H7 (cell line): ENCODE data around the gene CDRT15L2. TPM values are rescaled to one million over a fixed set of nuclear protein-coding genes. Genes with fewer than 3 reads are reported as not detected.
"Not testable (repeated sequence)": the region's sequence is repeated elsewhere in the genome, so short reads cannot be mapped to it uniquely, and the experiment has no call there.

Source experiments
- DNase-seq: peaks from one replicate; pipeline ENCODE4 v3.0.0; 2012
- H3K27me3 ChIP-seq: 2 replicates; pipeline ENCODE4 v1.6.0; 2011; ENCODE audit warnings: mild to moderate bottlenecking, low read length; ENCODE audit not compliant: control insufficient read depth, insufficient read depth
- H3K36me3 ChIP-seq: replicated peaks from 2 replicates; pipeline ENCODE4 v1.5.1; 2011; ENCODE audit warnings: low read length; ENCODE audit not compliant: control insufficient read depth, insufficient read depth
- H3K4me3 ChIP-seq: 2 replicates; pipeline ENCODE4 v1.5.1; 2011; ENCODE audit warnings: low read depth, mild to moderate bottlenecking, control low read depth, low read length, moderate library complexity; ENCODE audit not compliant: insufficient read depth
- total RNA-seq: library from RNA; depleted of rRNA; stranded (reverse); fragments of >200 nt; shearing (Covaris generic); gene quantifications from 2 replicates; pipeline ENCODE4 v1.2.3, GENCODE V29; 2014; rRNA removed

CDRT15L2 gene
- total RNA-seq, 1 experiment from 2014 or later: not detected

DNA sequence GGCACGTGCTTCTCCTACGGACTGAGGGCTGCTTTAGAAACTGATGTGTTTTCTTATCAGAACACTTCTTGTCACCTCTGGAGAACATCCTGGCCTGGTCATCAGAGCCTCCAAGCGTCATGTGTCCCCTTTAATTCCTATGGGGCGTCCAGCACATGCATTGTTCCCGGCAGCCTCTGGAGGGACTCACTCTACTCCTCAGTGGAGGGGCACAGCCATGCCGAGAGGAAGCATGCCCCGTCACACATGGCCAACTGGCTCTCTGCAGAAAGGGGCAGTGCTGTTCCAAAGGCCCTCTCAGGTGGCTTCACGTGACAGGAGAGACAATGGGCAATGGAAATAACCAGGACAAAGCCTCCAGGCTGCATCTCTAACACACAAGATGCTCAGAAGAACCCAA lies 31.8 kb downstream of the CDRT15L2 start:
- Histone ChIP-seq H3K27me3 (no peaks in the 10 kb centered on the region), H3K4me3 (no peak overlapping the region), H3K36me3 (no peaks in the 10 kb centered on the region)
- peak; percentile 60 for DNase-seq

DNA sequence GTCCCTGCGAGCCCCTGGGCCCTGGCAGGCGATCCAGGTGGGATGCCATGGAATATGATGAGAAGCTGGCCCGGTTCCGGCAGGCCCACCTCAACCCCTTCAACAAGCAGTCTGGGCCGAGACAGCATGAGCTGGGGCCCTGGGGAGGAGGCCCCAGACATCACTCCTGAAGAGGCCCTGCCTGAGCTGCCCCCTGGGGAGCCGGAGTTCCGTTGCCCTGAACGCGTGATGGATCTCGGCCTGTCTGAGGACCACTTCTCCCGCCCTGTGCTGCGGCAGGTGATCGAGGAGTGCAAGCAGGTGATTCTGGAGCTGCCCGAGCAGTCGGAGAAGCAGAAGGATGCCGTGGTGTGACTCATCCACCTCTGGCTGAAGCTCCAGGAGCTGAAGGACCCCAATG lies 33.1 kb downstream of the CDRT15L2 start:
- no peak for DNase-seq
- no peaks in the 10 kb centered on the region for H3K36me3 ChIP-seq
- no peak overlapping the region for H3K4me3 ChIP-seq
- no peaks in the 10 kb centered on the region for H3K27me3 ChIP-seq

GRCh38 chr17:20613248-20613647 lies 33.7 kb downstream of the CDRT15L2 start:
- no peaks in the 10 kb centered on the region for H3K36me3 ChIP-seq
- DNase-seq: no peak
- H3K27me3 ChIP-seq: no peaks in the 10 kb centered on the region
- no peak overlapping the region for H3K4me3 ChIP-seq

DNA sequence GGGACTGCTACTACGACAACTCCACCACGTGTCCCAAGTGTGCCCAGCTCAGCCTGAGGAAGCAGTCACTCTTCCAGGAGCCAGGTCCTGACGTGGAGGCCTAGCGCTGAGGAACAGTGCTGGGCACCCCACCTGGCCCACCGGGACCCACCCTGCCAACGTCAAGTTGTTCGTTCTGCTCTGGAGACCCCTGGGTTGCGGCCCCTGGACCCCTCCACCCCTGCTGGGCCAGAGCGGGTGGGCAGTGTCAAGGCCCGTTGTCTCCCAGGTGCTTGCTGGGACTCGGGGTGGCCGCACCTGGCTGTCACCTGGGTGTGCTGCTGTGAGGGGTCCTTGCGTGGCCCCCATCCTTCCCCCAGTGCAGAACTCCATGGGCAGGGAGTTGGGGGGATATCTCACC lies 34.4 kb downstream of the CDRT15L2 start:
- Histone ChIP-seq H3K36me3 (no peaks in the 10 kb centered on the region), H3K4me3 (no peak overlapping the region), H3K27me3 (no peaks in the 10 kb centered on the region)
- no peak for DNase-seq

- not testable (repeated sequence) for H3K36me3 ChIP-seq, DNase-seq, H3K27me3 ChIP-seq, H3K4me3 ChIP-seq
Observed at GRCh38 chr17:20615461-20615860, 35.9 kb downstream of the CDRT15L2 start.

Other genes with a start within 250 kb of the CDRT15L2 start
- gene LGALS9B, start 112.2 kb upstream of the CDRT15L2 start, total RNA-seq: not detected in 2 replicates